HL-60 (cell line): ENCODE results near the gene PTPRO.

ENCODE experiments used
- DNase-seq, 2 experiments: peaks; one replicate each; pipeline ENCODE4 v3.0.0-alpha.2; 2010 to 2020; ENCODE audit warnings: low read depth in 1 of 2, low spot score in 1 of 2
- H3K27ac ChIP-seq: fragments of 250-450 bp; sonication (Bioruptor Pico); replicated peaks from 2 replicates; pipeline ENCODE4 v1.5.1; 2020; ENCODE audit warnings: mild to moderate bottlenecking, moderate library complexity
- H3K27me3 ChIP-seq: fragments of 250-450 bp; sonication (Bioruptor Pico); 2 replicates; pipeline ENCODE4 v1.5.1; 2021; ENCODE audit warnings: mild to moderate bottlenecking, moderate library complexity; ENCODE audit not compliant: insufficient read depth, poor library complexity, severe bottlenecking
- H3K4me3 ChIP-seq: replicated peaks from 2 replicates; pipeline ENCODE4 v1.5.1; 2011; ENCODE audit warnings: mild to moderate bottlenecking, control low read depth, low read length; ENCODE audit not compliant: insufficient read depth
- GABPA ChIP-seq: IDR thresholded peaks from 2 replicates; pipeline ENCODE4 v1.6.1; 2012; ENCODE audit warnings: low read depth
- POLR2AphosphoS5 ChIP-seq: IDR thresholded peaks from 2 replicates; pipeline ENCODE4 v1.6.1; 2012; ENCODE audit warnings: low read depth
- SPI1 ChIP-seq: IDR thresholded peaks from 2 replicates; pipeline ENCODE4 v1.6.1; 2012; ENCODE audit warnings: low read depth, mild to moderate bottlenecking, borderline replicate concordance
- TF ChIP-seq, protein P1 (sequence below): IDR thresholded peaks from one replicate; pipeline ENCODE4 v1.5.1; 2011; ENCODE audit warnings: low read length, control low read depth, inconsistent platforms; ENCODE audit not compliant: insufficient read depth
- TF ChIP-seq, protein P2 (sequence below): IDR thresholded peaks from 2 replicates; pipeline ENCODE4 v1.6.1; 2012; ENCODE audit warnings: low read depth; ENCODE audit not compliant: insufficient replicate concordance

The PTPRO gene

DNA sequence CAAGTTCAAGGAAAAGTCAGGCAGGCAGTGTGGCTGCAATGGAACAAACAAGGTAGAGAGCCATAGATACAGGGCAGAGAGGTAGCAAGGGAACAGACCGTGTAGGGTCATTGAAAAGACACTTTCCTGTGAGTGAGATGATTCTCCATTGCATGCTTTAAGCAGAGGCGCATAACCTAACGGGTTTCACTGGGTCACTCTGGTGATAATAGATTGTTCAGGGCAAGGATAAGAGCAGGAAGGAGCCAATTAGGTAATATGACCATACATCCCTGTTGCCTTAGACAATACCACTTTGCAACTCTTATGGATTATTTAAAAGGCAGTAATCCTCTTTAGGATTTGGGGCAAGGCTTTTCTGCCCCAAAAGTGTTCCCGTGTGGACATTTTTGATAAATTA is 214.1 kb downstream of the PTPRO start:
- DNase-seq, result no peak
- no peak overlapping the region for H3K4me3 ChIP-seq
- H3K27me3 ChIP-seq, result no peaks in the 10 kb centered on the region
- TF ChIP-seq GABPA, result no peak
- TF ChIP-seq SPI1, result no peak
- TF ChIP-seq POLR2AphosphoS5, result no peak
- TF ChIP-seq, protein P1, sequence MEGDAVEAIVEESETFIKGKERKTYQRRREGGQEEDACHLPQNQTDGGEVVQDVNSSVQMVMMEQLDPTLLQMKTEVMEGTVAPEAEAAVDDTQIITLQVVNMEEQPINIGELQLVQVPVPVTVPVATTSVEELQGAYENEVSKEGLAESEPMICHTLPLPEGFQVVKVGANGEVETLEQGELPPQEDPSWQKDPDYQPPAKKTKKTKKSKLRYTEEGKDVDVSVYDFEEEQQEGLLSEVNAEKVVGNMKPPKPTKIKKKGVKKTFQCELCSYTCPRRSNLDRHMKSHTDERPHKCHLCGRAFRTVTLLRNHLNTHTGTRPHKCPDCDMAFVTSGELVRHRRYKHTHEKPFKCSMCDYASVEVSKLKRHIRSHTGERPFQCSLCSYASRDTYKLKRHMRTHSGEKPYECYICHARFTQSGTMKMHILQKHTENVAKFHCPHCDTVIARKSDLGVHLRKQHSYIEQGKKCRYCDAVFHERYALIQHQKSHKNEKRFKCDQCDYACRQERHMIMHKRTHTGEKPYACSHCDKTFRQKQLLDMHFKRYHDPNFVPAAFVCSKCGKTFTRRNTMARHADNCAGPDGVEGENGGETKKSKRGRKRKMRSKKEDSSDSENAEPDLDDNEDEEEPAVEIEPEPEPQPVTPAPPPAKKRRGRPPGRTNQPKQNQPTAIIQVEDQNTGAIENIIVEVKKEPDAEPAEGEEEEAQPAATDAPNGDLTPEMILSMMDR, result no peak
- TF ChIP-seq, protein P2, sequence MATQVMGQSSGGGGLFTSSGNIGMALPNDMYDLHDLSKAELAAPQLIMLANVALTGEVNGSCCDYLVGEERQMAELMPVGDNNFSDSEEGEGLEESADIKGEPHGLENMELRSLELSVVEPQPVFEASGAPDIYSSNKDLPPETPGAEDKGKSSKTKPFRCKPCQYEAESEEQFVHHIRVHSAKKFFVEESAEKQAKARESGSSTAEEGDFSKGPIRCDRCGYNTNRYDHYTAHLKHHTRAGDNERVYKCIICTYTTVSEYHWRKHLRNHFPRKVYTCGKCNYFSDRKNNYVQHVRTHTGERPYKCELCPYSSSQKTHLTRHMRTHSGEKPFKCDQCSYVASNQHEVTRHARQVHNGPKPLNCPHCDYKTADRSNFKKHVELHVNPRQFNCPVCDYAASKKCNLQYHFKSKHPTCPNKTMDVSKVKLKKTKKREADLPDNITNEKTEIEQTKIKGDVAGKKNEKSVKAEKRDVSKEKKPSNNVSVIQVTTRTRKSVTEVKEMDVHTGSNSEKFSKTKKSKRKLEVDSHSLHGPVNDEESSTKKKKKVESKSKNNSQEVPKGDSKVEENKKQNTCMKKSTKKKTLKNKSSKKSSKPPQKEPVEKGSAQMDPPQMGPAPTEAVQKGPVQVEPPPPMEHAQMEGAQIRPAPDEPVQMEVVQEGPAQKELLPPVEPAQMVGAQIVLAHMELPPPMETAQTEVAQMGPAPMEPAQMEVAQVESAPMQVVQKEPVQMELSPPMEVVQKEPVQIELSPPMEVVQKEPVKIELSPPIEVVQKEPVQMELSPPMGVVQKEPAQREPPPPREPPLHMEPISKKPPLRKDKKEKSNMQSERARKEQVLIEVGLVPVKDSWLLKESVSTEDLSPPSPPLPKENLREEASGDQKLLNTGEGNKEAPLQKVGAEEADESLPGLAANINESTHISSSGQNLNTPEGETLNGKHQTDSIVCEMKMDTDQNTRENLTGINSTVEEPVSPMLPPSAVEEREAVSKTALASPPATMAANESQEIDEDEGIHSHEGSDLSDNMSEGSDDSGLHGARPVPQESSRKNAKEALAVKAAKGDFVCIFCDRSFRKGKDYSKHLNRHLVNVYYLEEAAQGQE, result no peak
- H3K27ac ChIP-seq, result no peak overlapping the region

DNA sequence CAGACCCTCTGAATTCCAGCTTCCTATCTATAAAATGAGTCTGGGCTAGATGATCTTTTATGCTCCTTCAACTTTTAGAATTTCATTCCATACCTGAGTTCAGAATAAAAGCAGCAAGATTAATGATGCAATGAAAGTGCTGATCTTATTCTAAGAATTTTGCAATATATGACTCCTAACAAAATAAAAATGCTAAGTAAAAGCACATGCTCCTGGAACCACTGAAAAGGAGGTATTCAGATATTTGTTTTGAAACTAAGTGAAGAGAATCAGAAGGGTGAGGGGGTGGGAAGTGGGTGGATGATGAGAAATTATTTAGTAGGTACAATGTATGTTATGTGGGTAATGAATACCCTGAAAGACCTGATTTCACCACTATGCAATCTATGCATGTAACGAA is 216.6 kb downstream of the PTPRO start:
- Histone ChIP-seq H3K4me3 (no peak overlapping the region), H3K27ac (no peak overlapping the region), H3K27me3 (no peaks in the 10 kb centered on the region)
- no peak for DNase-seq
- TF ChIP-seq SPI1 (no peak), POLR2AphosphoS5 (no peak), GABPA (no peak)
- TF ChIP-seq, protein P1, result no peak
- TF ChIP-seq, protein P2, result no peak

DNA sequence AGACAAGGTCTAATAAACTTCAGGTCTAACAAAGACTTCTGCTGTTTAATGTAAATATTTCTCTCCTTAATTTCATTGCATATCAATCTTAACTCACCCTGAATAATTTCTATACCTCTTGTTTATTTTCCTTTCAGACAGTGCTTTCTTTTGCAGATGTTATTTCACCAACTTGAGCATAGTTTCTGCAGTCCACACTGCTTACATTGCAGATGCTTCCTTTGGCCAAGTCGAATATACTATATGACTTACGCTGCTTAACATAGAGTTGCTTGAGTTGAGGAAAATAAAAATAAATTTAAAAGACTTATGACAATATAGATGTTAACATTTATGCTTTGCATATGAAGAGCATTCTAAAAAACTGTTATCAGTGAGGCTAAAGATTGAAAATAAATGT is 217.7 kb downstream of the PTPRO start:
- Histone ChIP-seq H3K4me3 (no peak overlapping the region), H3K27ac (no peak overlapping the region), H3K27me3 (no peaks in the 10 kb centered on the region)
- no peak for DNase-seq
- TF ChIP-seq GABPA (no peak), POLR2AphosphoS5 (no peak), SPI1 (no peak)
- TF ChIP-seq, protein P2, result no peak
- TF ChIP-seq, protein P1, result no peak
